ENCODE results near the gene SNRNP200.
"Not testable (repeated sequence)": the region's sequence is repeated elsewhere in the genome, so short reads cannot be mapped to it uniquely, and the experiment has no call there.

The SNRNP200 gene

DNA sequence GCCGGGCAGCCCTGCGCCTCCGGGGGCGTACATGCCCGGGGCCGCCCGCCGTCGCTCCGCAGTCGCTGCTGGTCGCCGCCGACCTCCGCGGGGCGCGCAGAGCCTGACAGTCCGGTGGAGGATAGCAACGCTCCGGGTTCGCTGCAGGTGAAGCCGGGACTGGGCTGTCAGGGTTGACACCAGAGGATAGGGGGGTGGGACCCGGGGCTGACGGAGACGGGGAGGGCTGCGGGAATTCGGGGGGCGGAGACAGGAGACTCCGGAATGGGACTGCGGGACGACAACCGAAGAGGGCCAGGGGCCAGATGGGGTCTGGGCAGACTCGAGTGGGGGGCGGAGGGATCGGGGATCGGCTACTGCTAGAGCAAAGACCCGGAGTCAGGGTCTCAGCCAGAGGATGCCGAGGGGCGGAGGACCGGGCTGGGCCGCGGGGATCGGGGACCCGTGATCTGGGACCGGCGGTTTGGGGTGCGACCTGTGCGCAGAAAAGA, 40.0 kb downstream of the SNRNP200 start:
- H3K9ac ChIP-seq (ENCODE audit: low read length) = peak overlapping the region; percentile 92
- peak overlapping the region; percentile 93 for H3K27ac ChIP-seq (ENCODE audit: low read depth, low read length)
- peak overlapping the region; percentile 92 for H3K4me3 ChIP-seq (ENCODE audit: low read length)
- peaks cover 16% of the 10 kb centered on the region for H3K4me1 ChIP-seq (ENCODE audit: control insufficient read depth, insufficient read depth, low read length)
- no peaks in the 10 kb centered on the region for H3K27me3 ChIP-seq (ENCODE audit: control insufficient read depth, insufficient read depth, low read length)
- H3K36me3 ChIP-seq (ENCODE audit: control insufficient read depth, insufficient read depth, low read length) = peaks cover 19% of the 10 kb centered on the region

DNA sequence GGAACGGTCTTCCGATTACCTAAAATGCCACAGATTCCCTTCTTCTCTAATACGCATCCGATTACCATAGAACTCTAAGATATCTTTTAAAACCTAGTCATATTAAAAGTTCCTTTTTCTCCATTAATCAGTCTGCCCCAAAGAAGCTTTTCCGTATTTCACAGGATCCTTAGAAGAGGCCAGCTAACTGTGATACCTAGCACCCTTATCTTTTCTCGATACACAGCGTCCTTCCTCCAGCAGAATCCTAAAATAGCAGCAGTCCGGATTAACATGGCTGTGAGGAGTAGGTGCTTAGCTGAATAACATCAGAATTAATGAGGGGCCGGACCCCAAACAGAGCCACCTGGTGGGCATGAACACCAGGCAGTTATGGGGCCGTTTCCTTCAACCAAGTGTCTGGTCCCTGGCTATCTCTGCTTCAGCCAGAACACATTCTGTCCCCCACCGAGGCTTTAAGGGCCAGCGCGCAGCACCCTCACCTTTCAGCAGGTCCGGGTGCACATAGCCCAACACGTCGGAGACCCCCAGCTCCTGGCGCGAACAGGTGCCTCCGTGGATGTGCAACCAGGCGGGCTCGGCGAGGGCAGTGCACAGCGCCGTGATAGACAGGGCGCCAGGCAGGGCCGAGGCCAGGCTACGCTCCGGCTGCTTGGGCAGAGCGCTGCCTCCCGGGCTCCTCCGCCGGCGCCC, 40.5 kb downstream of the SNRNP200 start:
- Histone ChIP-seq H3K4me3 (ENCODE audit: low read length) (peak overlapping the region; percentile 92), H3K4me1 (ENCODE audit: control insufficient read depth, insufficient read depth, low read length) (peaks cover 22% of the 10 kb centered on the region), H3K27me3 (ENCODE audit: control insufficient read depth, insufficient read depth, low read length) (no peaks in the 10 kb centered on the region), H3K36me3 (ENCODE audit: control insufficient read depth, insufficient read depth, low read length) (peaks cover 19% of the 10 kb centered on the region), H3K9ac (ENCODE audit: low read length) (peak overlapping the region; percentile 92), H3K27ac (ENCODE audit: low read depth, low read length) (peak overlapping the region; percentile 52)

DNA sequence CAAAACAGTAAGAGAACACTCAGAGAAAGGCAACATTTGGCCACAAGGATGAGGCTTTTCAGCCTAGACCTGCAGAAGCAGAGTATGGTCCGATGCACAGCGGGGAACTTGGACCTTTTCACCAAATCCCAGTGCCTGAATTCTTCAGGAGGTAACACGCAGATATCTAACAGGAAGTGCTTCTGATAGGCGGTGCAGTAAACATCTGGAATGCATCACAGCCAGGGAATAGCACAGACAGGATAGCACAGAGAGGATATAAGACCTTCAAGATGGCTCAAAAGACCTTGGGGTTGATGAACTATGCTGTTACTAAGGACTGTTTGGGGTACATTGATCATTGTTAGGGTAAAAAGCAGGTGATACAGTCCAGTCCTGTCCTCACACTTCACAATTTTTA, 41.3 kb downstream of the SNRNP200 start:
- Histone ChIP-seq H3K27ac (ENCODE audit: low read depth, low read length) (no peak overlapping the region), H3K4me1 (ENCODE audit: control insufficient read depth, insufficient read depth, low read length) (peaks cover 25% of the 10 kb centered on the region), H3K9ac (ENCODE audit: low read length) (no peak overlapping the region), H3K27me3 (ENCODE audit: control insufficient read depth, insufficient read depth, low read length) (no peaks in the 10 kb centered on the region), H3K36me3 (ENCODE audit: control insufficient read depth, insufficient read depth, low read length) (peaks cover 16% of the 10 kb centered on the region), H3K4me3 (ENCODE audit: low read length) (peak overlapping the region; percentile 92)

DNA sequence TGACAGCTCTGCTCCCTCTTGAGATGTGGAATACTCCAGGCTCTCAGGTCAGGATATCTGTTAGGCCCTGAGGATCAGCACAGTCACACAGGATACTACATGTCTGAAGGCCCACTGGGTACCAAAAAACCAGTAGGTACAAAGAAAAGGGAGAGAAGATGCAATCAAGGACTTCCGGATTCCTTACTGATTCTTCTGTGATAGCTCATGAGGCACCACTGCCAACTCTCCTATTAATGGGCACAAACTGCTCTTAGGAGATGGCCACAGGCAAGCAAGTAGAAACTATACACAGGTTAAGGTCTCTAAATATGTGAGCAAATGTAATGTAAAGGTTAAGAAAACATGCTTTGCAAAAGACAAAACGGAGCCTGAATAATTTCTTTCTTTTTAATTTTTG, 43.0 kb downstream of the SNRNP200 start:
- H3K9ac ChIP-seq (ENCODE audit: low read length) = no peak overlapping the region
- no peak overlapping the region for H3K27ac ChIP-seq (ENCODE audit: low read depth, low read length)
- H3K27me3 ChIP-seq (ENCODE audit: control insufficient read depth, insufficient read depth, low read length) = no peaks in the 10 kb centered on the region
- H3K4me3 ChIP-seq (ENCODE audit: low read length) = no peak overlapping the region
- H3K36me3 ChIP-seq (ENCODE audit: control insufficient read depth, insufficient read depth, low read length) = peaks cover 7% of the 10 kb centered on the region
- H3K4me1 ChIP-seq (ENCODE audit: control insufficient read depth, insufficient read depth, low read length) = peaks cover 25% of the 10 kb centered on the region

DNA sequence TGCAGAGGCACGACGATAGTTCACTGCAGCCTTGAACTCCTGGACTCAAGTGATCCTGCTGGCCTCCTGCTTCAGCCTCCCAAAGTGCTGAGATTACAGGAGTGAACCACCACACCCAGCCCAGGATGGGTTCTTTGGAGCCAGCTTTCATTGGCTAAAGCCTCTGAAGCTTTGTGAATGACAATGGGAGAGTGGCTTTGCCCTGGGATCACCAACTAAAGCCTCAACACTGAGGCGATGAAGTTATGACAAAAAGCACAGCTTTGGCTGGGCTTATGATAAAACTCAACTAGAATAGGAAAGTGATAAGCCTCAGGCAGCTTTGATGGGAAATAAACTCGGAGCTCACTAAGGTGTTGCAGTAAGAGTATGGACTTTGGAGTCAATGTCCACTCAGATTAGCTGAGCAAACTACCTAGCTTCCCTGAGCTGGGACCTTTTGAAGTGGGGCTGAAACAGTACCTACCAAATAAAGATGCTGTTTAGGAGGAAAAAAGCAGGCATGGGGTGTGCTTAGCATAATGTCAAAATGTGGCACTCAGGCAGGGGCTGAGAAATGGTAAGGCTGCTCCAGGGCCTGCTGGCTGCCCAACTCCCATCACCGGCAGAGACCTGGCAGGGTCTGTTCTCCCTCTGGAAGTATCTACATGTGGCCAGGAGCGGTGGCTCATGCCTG, 43.9 kb downstream of the SNRNP200 start:
- Histone ChIP-seq H3K9ac (ENCODE audit: low read length) (no peak overlapping the region), H3K27ac (ENCODE audit: low read depth, low read length) (peak overlapping the region; percentile 71), H3K4me1 (ENCODE audit: control insufficient read depth, insufficient read depth, low read length) (peaks cover 22% of the 10 kb centered on the region)

DNA sequence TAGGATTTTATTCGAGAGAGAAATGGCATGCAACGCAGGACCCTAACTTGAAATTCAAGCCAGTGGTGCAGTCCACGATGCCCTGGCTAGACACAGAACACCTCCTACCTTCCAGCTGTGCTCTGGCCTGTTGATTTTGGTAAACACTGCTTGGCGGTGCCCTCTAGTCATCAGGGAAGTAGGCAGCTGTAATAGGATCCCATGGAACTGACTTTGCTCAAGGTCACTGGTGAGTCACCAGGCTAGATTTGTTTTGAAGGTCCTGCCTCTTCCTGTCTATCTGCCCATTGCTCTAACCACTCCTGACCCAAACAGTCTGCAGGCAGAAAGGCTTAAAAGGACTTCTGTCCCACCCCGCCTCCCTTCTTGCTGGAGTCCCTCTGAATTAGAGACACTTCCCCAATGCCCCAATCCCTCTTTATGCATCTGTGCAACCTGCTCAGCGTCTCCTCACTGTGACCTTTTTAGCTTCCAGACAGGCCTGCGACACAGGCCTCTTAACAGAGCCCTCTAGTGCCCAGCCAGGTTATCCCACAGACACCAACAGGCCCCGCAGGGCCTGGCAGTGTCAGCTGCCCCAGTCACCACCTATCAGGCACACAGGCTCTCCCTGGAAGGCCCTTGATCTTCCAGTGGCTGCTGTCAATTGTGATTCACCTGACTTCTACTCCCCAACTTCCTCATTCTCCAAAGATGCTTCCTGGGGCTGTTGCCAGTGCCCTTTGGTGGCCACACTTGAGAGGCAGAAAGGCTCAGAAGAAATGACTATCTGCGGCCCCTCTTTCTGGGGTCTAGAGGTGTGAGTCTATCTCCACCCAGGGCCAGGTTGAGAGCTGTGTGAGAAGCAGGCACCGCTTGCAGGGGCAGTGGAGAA, 44.7 kb downstream of the SNRNP200 start:
- Histone ChIP-seq H3K9ac (ENCODE audit: low read length) (peak overlapping the region; percentile 32), H3K4me3 (ENCODE audit: low read length) (no peak overlapping the region), H3K27ac (ENCODE audit: low read depth, low read length) (peak overlapping the region; percentile 71), H3K36me3 (ENCODE audit: control insufficient read depth, insufficient read depth, low read length) (peaks cover 7% of the 10 kb centered on the region), H3K4me1 (ENCODE audit: control insufficient read depth, insufficient read depth, low read length) (peaks cover 22% of the 10 kb centered on the region), H3K27me3 (ENCODE audit: control insufficient read depth, insufficient read depth, low read length) (no peaks in the 10 kb centered on the region)

More for the DNA sequence above, 43.9 kb downstream of the SNRNP200 start:
- no peaks in the 10 kb centered on the region for H3K27me3 ChIP-seq (ENCODE audit: control insufficient read depth, insufficient read depth, low read length)
- no peak overlapping the region for H3K4me3 ChIP-seq (ENCODE audit: low read length)
- H3K36me3 ChIP-seq (ENCODE audit: control insufficient read depth, insufficient read depth, low read length) = peaks cover 7% of the 10 kb centered on the region

DNA sequence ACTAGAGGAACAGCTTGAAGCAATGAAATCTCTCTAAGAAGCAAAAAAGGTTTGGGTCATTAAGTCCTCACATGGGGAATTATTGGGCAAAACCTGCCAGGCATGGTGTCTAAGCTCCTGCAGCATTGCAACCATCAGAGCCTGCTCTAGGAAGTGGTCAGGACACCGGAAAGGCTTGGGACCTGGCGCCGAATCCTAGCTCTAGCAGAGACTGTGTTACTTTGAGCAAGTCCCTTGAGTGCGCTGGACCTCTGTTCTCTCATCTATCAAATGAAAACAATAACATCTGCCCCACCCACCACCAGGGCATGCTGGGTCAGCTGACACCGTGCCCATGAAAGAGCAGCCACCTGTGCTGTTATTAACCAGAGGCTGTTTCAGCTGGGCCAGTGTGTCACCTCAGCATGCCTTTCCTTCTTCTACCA, 45.8 kb downstream of the SNRNP200 start:
- H3K27ac ChIP-seq (ENCODE audit: low read depth, low read length) = peak overlapping the region; percentile 71
- H3K9ac ChIP-seq (ENCODE audit: low read length) = no peak overlapping the region
- no peaks in the 10 kb centered on the region for H3K27me3 ChIP-seq (ENCODE audit: control insufficient read depth, insufficient read depth, low read length)
- H3K4me1 ChIP-seq (ENCODE audit: control insufficient read depth, insufficient read depth, low read length) = peaks cover 17% of the 10 kb centered on the region
- H3K4me3 ChIP-seq (ENCODE audit: low read length) = no peak overlapping the region
- H3K36me3 ChIP-seq (ENCODE audit: control insufficient read depth, insufficient read depth, low read length) = peaks cover 12% of the 10 kb centered on the region

DNA sequence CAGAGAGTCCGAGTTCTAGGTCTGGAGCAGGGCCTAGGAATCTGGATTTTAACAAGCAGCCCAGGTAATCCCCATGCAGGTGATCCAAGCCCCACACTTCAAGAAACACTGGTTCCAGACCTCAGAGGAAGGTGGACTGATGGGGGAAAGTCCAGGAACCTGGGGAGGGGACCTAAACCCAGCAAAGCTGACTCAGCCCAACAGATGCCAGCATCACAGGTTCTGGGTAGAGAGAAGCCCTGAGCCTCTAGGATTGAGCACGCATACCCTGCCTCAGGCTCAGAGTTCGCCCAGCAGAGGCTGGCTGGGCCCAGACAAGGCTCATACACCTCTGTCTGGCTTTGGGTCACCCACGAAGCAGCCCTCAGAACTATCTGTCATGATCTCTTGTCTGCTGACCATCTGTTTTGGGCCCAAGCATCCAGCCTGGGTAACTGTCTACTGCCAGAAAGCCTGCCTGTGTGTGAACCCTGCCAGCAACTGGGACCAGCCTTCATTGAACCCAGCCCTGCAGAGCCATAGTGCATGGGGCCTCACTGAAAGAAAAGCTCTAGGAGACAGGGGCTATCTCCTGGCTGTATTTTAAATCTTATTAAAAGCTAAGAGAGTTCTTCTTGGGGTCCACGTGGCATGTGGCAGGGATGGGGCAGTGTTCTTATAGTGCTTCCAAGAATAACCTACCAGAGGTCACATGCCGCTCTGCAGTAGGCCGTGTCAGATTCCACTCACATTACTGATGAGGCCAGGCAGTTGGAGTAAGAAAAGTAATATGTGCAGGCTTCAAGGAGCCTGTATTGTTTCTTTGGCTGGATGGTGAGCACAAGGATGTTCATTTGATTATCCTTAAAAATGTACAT, 47.0 kb downstream of the SNRNP200 start:
- Histone ChIP-seq H3K27ac (ENCODE audit: low read depth, low read length) (peak overlapping the region; percentile 10), H3K36me3 (ENCODE audit: control insufficient read depth, insufficient read depth, low read length) (peaks cover 19% of the 10 kb centered on the region), H3K4me3 (ENCODE audit: low read length) (no peak overlapping the region), H3K27me3 (ENCODE audit: control insufficient read depth, insufficient read depth, low read length) (no peaks in the 10 kb centered on the region), H3K4me1 (ENCODE audit: control insufficient read depth, insufficient read depth, low read length) (peaks cover 17% of the 10 kb centered on the region), H3K9ac (ENCODE audit: low read length) (no peak overlapping the region)

DNA sequence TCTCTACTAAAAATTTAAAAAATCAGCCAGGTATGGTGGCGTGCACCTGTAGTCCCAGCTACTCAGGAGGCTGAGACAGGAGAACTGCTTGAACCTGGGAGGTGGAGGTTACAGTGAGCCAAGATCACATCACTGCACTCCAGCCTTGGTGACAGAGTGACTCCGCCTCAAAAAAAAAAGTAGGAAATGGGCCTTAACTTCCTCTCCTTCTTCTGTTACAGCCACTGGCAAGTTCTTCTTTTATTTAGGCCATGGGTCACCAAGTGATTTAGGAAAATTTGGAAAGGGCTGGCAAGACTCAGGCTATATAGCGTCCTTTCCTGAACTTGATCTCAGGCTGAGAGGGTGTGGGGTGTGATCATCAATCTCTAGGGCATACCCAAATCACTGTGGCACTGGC, 47.6 kb downstream of the SNRNP200 start:
- not testable (repeated sequence) for H3K9ac ChIP-seq (ENCODE audit: low read length); H3K27ac ChIP-seq (ENCODE audit: low read depth, low read length); H3K27me3 ChIP-seq (ENCODE audit: control insufficient read depth, insufficient read depth, low read length); H3K4me3 ChIP-seq (ENCODE audit: low read length)
- Histone ChIP-seq H3K36me3 (ENCODE audit: control insufficient read depth, insufficient read depth, low read length) (peaks cover 25% of the 10 kb centered on the region), H3K4me1 (ENCODE audit: control insufficient read depth, insufficient read depth, low read length) (peaks cover 17% of the 10 kb centered on the region)

DNA sequence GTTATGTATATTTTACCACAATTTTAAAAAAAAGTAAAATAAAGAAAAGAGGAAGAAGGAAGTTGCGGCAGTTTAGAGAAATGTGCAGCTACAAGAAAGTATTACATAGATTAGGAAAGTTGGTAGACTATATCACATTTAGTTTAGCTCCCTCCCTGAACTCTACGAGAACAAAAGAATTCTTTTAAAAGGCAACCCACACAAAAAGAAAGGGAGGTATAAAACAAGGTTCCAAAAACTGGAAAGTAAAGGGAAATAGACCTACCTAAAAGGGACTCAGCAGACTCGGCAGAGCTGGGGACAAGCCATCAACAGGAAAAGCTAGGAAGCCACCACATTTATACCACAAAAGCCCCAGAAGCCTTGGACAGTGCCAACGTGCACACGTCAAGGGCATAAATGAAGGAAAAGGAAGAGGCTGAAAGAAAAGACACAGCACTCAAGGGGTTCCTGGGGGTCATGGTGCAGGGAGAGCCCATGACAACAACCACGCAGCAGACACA, 48.7 kb downstream of the SNRNP200 start:
- no peaks in the 10 kb centered on the region for H3K27me3 ChIP-seq (ENCODE audit: control insufficient read depth, insufficient read depth, low read length)
- no peak overlapping the region for H3K9ac ChIP-seq (ENCODE audit: low read length)
- H3K36me3 ChIP-seq (ENCODE audit: control insufficient read depth, insufficient read depth, low read length) = peaks cover 35% of the 10 kb centered on the region
- no peak overlapping the region for H3K4me3 ChIP-seq (ENCODE audit: low read length)
- H3K27ac ChIP-seq (ENCODE audit: low read depth, low read length) = no peak overlapping the region
- peaks cover 19% of the 10 kb centered on the region for H3K4me1 ChIP-seq (ENCODE audit: control insufficient read depth, insufficient read depth, low read length)

DNA sequence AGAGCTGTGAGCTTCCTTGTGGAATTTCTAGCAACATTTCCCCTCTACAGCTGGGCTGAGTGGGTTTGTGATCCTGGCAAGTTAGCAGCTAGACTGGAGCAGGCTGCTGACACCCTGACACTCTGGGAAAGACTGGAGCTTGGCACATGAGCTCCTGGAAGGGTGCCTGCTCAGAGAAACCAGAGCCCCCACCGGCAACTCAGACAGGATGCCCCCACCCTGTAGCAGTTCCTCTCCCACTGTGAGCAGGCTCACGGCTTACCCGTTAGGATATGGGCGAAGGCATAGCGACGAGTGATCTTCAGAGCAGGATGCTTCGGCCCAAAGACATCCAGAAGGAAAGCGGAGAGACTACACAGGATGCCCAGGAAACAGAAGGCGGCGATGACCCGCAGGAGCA, 50.8 kb downstream of the SNRNP200 start:
- H3K9ac ChIP-seq (ENCODE audit: low read length) = no peak overlapping the region
- H3K36me3 ChIP-seq (ENCODE audit: control insufficient read depth, insufficient read depth, low read length) = peaks cover 38% of the 10 kb centered on the region
- peaks cover 6% of the 10 kb centered on the region for H3K4me1 ChIP-seq (ENCODE audit: control insufficient read depth, insufficient read depth, low read length)
- H3K27me3 ChIP-seq (ENCODE audit: control insufficient read depth, insufficient read depth, low read length) = no peaks in the 10 kb centered on the region
- no peak overlapping the region for H3K27ac ChIP-seq (ENCODE audit: low read depth, low read length)
- H3K4me3 ChIP-seq (ENCODE audit: low read length) = no peak overlapping the region
